GM21528 (cell line): ENCODE results near the gene TBC1D1.

Source experiments
- ATAC-seq: cut with Tn5 transposase; IDR thresholded peaks from one replicate; pipeline ENCODE4 v1.9.1; 2021; ENCODE audit warnings: mild to moderate bottlenecking, moderate library complexity; ENCODE audit not compliant: unreplicated experiment, low FRiP score

TBC1D1 gene

GRCh38 chr4:38034986-38035882, 144.3 kb downstream of the TBC1D1 start:
- no peak for ATAC-seq

GRCh38 chr4:38036548-38036947, 145.7 kb downstream of the TBC1D1 start:
- no peak for ATAC-seq

GRCh38 chr4:38037612-38038011, 146.7 kb downstream of the TBC1D1 start:
- ATAC-seq, result no peak

GRCh38 chr4:38040619-38041018, 149.7 kb downstream of the TBC1D1 start:
- no peak for ATAC-seq

GRCh38 chr4:38044060-38044459, 153.2 kb downstream of the TBC1D1 start:
- ATAC-seq, result no peak

GRCh38 chr4:38045289-38045988, 154.6 kb downstream of the TBC1D1 start:
- ATAC-seq, result no peak

- ATAC-seq, result no peak
Measured at GRCh38 chr4:38046727-38047489, 156.0 kb downstream of the TBC1D1 start.

- no peak for ATAC-seq
Measured at GRCh38 chr4:38049545-38050170, 158.8 kb downstream of the TBC1D1 start.

- no peak for ATAC-seq
Measured at GRCh38 chr4:38050560-38051350, 159.9 kb downstream of the TBC1D1 start.

GRCh38 chr4:38055566-38055965, 164.7 kb downstream of the TBC1D1 start:
- ATAC-seq, result no peak

GRCh38 chr4:38056011-38056685, 165.3 kb downstream of the TBC1D1 start:
- no peak for ATAC-seq

- no peak for ATAC-seq
Measured at GRCh38 chr4:38058151-38058550, 167.3 kb downstream of the TBC1D1 start.

GRCh38 chr4:38060829-38061431, 170.0 kb downstream of the TBC1D1 start:
- ATAC-seq, result no peak

- ATAC-seq, result no peak
Measured at GRCh38 chr4:38062088-38062775, 171.3 kb downstream of the TBC1D1 start.

GRCh38 chr4:38062776-38063097, 171.9 kb downstream of the TBC1D1 start:
- ATAC-seq, result no peak

GRCh38 chr4:38065176-38065575, 174.3 kb downstream of the TBC1D1 start:
- ATAC-seq, result no peak

- no peak for ATAC-seq
Measured at GRCh38 chr4:38065900-38066299, 175.0 kb downstream of the TBC1D1 start.

- no peak for ATAC-seq
Measured at GRCh38 chr4:38067499-38067898, 176.6 kb downstream of the TBC1D1 start.
